Raji (cell line): ENCODE measurements around the gene OLFM2.

Source experiments
- POLR2A ChIP-seq: IDR thresholded peaks from 2 replicates; pipeline ENCODE4 v1.6.1; 2011; ENCODE audit warnings: low read depth, low read length, control low read depth; ENCODE audit not compliant: insufficient read depth

The OLFM2 gene

DNA sequence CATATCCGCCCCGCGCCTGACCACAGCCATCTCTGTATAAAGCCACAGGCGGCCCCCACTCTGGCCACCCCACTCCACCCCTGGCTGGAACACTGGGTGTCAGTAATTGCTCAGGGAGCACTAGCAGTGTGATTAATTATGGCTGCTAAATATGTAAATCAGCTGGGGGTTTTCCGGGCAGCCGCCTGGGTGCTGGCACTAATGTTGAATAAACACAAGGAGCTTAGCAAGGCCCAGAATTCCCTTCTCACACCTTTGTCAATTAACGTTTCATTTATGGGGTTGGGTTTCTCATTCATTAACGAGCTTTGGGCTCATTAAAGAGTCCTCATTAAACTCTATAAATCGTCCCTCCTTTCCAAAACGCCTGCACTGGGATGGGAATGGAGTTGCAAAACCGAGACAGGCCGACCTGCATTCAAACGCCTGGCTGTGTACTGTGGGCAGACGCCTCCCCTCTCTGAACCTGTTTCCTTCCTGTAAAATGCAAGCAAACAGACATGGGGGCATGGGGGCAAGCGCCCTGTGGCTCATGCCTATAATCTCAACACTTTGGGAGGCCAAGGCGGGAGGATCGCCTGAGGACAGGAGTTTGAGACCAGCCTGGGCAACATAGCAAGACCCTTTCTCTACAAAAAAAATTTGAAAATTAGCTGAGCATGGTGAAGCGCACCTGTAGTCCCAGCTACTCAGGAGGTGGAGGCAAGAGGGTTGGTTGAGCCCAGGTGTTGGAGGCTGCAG, 17.7 kb upstream of the OLFM2 start:
- no peak for TF ChIP-seq POLR2A

DNA sequence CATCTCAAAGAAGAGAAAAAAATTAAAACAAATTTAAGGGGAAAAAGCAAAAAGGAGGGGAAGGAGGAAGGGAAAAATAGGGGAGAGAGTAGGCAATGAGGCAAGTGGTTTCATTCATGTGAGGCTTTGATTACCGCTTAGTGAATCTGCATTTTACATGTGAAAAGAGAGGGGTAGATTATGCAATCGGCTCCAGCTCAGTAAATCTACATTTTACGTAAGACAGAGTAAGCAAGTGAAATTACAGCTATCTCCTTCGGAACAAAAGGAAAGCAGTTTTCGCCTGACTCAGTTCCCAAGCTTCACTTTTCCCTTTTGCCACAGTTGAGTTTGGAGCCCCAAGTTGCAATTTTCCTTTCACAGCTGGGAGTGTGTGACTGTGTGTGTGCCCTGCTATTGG, 16.0 kb upstream of the OLFM2 start:
- no peak for TF ChIP-seq POLR2A

DNA sequence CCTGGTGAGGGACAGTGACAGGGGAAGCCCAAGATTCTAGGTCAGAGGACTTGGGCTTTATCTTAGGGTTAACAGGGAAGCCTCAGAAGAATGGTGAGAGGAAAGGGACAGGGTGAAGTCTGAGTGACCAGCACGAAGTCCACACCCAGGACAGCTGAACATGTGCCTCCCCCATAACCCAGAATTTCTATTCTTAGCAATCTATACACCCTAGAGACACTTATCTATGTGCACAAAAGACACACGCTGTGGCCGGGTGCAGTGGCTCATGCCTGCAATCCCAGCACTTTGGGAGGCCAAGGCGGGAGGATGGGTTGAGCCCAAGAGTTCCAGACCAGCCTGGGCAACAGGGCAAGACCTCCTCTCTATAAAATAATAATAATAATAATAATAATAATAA, 11.1 kb upstream of the OLFM2 start:
- TF ChIP-seq POLR2A: no peak

DNA sequence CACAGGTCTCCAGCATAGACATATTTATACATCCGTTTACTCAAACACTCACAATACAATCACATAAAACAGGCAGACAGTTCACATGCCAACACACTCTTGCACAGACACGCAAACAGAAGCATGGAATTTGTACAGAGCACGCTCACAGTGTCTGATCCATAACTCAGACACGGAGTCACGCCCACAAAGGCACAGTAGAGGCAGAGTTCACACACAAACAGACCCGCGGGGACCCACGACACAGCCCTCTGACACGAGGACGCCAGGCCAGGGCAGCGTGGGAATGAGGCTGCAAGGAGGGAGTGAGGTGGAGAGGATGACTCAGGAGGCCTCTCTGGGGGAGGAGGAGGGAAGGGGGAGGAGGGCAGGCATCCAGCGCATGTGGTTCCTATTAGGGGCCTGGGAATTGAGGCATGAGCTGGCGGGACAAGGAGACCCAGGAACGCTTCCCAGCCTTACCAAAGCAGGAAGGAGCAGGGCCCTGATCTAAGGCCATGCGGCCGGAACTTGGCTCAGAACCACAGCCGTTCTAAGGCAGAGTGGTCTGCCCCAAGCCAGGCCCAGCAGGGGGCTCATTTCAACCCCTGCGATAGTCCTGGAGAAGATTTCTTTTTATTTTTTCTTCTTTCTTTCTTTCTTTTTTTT, 9.1 kb upstream of the OLFM2 start:
- TF ChIP-seq POLR2A: no peak

DNA sequence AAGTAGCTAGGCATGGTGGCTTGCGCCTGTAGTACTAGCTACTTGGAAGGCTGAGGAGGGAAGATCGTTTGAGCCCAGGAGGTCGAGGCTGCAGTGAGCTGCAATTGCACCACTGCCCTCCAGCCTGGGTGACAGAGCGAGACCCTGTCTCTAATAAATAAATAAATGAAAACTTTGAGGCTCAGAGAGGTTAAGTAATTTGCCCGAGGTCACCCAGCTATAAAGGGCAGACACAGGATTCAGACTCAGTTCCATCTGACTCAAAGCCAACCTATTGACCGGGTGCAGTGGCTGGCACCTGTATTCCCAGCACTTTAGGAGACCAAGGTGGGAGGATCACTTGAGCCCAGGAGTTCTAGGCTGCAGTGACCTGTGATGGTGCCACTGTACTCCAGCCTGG, 7.4 kb upstream of the OLFM2 start:
- no peak for TF ChIP-seq POLR2A

DNA sequence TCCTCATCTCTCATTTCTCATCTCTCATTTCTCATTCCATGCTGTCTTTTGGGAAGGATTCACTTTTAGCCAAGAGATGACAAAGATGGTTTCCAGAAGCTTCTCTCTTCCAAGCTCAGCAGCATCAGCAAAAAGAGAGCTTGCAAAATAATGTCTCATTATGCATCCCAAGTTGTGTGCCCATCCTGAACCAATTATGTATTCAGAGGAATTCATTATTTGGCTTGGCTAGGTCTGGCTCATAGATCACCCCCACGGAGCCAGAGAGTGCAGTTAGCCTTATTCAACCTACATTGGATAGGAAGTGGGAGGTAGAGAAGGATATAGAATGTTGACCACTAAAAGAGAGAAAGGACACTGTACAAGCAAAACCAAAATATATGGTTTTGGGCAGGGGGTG, 5.4 kb upstream of the OLFM2 start:
- TF ChIP-seq POLR2A: no peak

DNA sequence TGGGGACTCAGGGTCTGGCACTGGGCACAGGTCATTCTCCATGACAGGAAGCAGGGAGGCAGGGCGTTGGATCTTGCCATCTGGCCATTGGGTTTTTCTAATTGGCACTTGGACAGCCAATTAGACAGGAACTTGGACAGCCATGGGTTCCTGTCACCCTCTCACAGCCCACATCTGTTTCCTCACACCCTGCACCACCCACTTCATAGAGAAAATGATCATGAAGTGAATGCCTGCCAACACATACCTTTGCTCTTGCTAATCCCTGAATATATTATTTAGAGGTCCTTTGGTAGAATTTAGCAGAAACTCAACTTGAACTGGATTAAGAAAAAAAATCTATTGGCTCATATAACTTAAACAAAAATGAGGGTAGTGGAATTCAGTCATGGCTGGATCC, 4.9 kb upstream of the OLFM2 start:
- TF ChIP-seq POLR2A: no peak

DNA sequence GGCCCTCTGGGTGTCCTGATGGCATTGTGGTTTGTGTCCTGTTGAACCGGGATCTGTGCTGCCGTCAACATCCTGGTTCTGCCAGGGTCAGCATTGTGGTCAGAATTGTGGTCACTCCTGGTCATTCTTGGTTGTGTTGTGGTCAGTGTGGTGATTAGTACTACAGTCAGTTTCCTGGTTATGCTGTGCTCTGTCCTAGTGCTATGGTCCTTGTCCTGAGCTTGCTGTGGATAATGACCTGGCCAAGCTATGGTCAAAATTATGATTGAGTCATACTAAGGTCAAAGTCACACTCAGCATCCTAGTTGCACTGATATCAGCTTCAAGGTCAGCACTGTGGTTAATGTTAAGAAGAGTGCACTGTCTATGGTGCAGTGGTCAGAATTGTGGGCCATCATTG, 4.5 kb upstream of the OLFM2 start:
- TF ChIP-seq POLR2A: no peak

DNA sequence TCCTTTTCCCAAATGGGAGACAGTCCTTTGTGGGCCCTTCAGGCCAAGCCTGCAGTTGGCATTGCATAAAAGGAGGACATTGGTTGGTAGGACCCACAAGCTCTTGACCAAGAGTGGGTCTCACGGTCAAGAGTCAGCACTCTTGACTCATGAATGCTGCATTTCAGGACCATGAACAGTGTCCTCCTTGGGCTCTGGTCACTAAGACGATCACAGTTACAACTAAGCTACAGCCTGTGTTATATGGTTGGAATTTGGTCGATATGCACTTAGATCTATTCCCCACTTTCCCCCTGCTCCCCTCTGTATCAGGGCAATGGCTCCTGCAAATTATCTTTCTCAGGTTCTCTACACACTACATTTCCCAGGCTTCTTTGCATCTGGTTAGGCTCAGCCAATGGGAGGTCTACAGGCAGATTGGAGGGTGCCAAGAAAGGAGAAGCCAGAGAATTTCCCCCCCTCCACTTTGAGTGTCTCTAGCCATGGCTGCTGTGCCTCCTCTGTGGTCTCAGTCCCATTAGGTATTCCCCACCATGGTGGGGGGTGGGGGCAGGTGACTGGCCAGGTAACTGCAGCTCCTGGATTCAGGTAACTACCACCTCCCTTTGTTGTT, 3.1 kb upstream of the OLFM2 start:
- no peak for TF ChIP-seq POLR2A

DNA sequence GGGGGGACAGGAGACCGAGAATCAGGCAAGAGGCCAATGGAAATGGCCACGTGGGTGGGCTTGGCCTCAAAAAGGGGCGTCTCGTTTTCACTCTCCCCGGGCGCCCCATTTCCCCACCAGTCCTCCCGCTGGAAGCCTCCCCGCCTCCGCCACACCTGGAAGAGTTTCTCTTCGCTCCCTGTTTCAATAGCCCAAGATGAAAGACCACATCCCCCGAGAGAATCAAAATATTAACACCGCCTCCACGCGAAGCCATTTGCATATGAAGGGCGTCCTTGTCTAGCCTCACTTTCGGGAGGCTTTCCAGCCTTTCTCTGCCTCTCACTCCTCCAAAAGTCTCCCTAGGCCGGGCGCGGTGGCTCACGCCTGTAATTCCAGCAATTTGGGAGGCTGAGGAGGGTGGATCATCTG, 691 bp upstream of the OLFM2 start:
- TF ChIP-seq POLR2A: no peak

DNA sequence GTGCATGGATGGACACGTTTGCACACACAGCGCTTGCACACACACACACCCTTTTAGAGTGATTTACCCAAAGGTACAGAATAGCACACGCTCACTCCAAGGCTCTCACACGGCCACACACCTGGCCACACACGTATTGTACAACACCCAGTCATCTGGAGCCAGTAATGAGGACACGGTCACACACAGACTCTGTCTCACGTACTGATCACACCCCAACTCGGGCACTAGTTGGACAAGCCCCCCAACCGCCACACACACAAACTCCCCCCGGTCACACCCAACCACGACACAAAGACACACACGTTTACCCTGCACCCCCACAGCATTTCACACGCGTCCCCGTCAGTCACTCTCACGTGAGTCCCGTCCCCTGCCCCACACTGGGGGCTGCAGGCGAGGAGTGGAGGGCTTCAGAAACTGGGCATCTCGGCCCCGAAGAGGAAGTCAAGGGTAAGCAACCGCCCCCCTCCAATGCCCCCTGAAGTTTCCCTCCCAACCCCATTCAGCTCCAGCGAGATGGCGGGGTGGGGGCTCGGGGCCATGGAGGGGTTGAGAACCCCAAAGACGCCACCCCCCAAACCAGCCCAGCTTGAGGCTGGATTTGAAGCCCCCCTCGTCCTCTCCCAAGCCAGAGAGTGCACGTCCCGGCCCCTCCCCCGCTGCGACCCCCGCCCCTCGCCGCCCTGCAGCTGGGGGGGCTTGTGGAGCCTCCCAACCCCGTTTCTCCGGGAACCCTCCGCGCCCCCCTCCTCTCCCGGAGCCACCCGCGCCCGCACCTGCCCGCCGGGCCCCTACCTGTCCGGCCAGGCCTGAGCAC, 599 bp downstream of the OLFM2 start:
- TF ChIP-seq POLR2A: no peak

DNA sequence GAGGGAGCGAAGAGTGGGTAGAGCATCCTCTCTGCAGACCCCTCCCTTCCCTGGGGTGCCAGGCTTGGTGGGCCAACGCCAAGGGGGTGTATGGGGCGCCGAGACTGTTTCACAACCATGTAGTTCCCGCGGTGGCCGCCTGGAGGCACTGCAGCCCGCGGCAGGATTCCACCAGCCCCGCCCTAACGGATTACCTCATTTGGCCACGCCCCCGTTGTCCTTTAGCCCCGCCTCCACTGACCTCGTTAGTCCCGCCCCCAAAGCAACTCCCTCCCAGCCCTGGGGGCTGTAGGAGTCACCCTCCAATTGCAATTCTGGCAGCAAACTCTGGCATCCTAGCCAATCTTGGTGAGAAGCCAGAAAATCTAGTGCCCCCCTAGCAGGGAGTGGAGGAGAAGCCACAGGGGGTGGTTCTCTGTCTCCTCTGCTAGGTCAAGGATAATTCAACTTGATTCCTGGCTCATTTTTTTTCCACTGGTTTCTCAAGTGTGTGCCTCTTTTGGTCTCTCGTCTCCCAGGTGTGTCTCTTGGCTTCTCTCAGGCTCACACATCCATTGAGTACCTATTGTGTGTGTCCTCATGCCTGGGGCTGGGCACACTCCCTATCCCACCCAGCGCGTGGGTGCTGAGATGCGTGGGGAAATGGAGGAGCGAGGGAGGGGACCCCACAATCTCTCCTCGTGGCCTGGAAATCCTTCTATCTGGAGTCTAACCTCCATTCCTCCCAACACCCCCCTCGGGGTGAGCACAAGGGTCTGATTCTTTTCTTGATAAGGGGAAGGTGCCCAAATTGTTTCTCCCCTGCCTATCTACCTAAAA, 2.0 kb downstream of the OLFM2 start:
- TF ChIP-seq POLR2A: no peak

DNA sequence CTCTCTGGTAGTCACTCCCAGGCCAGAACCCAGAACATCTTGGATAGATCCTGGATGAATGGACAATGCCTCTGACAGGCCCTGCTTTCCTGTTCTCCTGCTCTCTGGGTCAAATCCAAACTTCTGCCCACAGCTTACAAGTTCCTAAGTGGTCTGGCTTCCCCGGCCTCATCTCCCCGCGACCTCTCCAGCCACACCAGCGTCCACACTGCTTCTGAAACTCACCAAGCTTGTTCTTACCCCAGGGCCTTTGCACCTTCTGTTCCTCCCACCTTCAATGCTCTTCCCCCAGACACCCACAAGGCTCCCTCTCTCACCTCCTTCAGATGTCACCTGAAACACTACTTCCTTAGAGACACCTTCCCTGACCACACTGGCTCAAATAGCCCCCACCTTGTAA, 3.5 kb downstream of the OLFM2 start:
- no peak for TF ChIP-seq POLR2A

DNA sequence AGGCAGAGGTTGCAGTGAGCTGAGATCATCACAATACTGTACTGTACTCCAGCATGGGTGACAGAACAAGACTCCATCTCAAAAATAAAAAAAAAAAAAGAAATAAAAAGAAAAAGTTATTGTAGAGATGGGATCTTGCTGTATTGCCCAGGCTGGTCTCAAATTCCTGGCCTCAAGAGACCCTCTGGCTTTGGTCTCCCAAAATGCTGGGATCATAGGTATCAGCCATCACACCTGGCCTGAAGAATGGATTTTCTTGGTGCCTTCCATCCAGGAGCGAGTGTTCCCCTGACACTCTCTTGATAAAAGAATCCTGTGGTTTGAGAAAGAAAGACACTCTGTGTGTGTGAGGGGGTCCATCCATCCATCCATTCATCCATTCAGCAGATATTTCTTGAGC, 4.7 kb downstream of the OLFM2 start:
- TF ChIP-seq POLR2A: no peak

DNA sequence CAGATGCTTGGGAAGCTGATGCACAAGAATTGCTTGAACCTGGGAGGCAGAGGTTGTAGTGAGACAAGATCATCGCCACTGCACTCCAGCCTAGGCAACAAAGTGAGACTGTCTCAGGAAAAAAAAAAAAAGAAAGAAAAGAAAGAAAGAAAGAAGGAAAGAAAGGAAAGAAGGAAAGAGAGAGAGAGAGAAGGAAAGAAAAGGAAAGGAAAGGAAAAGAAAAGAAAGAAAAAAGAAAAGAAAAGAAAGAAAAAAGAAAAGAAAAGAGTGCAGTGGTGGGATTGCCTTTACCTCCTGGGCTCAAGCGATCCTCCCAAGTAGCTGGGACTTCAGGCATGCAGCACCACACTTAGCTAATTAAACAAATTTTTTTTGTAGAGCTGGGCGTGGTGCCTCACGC, 12.9 kb downstream of the OLFM2 start:
- TF ChIP-seq POLR2A: no peak
